ENCODE results near the gene SEC62.

- no peak for TF ChIP-seq CTCF (conservative IDR thresholded peaks at IDR 0.05)
- TF ChIP-seq ZFX (IDR thresholded peaks at IDR 0.05) = no peak
Observed at GRCh38 chr3:169953462-169954141, 13.0 kb upstream of the SEC62 start.
